DMS 273 (cell line): ENCODE measurements around the gene MTPN.
A peak's percentile ranks its signal among the peaks of the same experiment; 100 is the strongest.

ENCODE experiments used
- DNase-seq: peaks from one replicate; lab custom pipeline; 2025; ENCODE audit not compliant: unreplicated experiment; lab: John Stamatoyannopoulos, UW

The MTPN gene

DNA sequence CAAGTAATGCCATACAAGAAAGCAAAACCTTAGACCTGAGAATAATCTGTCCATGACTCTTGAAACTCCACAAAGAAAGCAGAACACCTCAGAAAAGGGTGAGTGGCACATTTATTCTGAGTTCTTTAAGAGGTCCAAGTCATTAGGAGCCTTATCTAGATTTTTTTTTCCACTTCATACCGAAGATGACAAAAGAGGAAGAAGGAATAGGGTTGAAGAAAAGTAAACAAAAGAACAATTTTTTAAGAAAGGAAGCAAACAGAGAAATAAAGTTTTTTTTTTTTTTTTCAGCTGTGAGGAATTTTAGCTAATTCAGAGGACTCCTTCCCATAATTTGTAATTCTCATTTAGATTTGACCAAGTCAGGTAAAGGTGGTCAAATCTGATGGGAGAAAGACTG lies 13.1 kb upstream of the MTPN start:
- DNase-seq = no peak

DNA sequence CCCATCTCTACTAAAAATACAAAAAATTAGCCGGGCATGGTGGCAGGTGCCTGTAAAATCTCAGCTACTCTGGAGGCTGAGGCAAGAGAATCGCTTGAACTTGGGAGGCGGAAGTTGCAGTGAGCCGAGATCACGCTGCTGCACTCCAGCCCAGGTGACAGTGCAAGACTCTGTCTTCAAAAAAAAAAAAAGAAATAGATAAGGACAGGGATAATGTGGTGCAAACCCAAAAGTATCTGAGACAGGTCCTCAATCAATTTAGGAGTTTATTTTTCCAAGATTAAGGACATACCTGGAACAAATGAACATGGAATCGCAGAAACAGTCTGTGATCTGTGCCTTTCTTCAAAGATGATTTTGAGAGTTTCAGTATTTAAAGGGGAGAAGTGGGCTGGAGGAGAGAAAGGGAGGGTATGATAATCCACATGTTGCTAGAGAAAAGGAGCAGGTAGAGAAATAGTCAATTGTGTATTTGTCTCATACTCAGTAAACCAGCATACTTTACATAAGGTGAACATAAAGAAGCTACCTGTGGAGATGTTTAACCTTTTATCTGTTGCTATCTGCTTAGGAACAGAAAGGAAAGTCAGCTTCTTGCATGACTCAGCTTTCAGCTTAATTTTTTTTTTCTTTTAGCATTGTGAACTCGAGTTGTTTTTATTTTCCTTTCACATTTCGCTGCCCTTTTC lies 4.9 kb upstream of the MTPN start:
- DNase-seq = no peak

DNA sequence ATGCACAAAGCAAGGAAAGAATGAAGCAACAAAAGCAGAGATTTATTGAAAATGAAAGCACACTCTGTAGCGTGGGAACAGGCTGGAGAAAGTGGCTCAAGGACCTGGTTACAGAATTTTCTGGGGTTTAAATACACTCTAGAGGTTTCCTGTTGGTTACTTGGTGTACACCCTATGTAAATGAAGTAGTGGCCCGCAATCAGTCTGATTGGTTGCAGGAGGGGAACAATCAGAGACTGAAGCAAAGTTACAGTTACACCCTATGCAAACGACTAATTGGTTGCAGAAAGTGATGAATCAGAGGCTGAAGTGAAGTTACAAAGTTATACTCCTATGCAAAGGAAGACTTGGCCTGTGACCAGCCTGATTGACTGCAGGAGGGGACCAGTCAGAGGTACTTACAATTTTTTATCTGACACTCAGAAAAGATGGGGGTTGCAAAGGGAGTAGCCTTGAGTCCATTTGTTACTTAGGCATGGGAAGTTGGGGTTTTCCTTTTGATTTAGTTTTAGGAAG lies 3.6 kb upstream of the MTPN start:
- no peak for DNase-seq

DNA sequence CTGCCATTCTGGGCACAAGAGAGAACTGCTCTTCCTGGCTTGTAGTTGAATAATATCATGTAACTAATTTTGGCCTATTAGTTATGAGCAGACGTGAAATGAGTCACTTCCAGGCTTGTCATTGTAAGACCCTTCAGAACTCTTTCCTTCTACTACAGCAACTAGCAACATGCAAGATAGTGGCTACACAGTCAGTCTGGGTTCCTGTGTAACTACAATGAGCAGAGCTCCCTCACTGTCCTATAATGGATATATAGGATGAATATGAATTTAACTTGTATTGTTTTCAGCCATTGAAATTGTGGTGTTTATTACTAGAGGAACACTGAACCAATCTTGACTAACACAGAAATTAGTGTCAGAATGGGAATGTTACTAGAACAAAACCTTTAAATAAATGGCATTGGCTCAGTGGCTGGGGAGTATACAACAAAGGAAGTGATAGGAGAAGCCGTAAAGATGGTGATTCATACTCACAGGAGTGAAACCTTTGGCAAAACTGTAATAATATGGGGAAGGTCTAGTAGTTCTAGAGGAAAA lies 2.9 kb upstream of the MTPN start:
- DNase-seq = no peak

DNA sequence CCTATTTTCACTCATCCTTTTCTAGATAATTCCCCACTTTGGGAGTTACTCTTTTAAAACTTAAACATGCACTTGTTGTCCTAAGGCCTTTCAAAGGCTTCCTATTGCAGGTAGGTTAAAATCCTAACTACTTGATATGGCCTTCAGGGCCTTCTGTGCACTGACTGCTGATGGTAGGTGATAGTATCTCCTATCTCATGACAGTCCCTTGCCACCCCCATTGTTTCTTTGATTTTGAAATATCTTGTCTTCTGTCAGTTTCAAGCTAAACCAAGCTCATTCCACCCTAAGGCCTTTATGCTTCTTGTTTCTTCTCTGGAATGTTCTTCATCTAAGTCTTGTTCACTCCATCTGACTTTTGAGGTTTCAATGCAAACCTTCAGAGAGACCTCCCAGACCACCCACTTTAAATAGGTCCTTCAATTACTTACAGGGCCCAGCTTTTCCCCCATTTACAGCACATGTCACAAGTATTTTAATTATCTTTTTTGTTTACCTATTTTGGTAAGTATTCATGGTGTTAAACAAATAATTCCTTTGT lies 2.4 kb upstream of the MTPN start:
- DNase-seq = no peak

DNA sequence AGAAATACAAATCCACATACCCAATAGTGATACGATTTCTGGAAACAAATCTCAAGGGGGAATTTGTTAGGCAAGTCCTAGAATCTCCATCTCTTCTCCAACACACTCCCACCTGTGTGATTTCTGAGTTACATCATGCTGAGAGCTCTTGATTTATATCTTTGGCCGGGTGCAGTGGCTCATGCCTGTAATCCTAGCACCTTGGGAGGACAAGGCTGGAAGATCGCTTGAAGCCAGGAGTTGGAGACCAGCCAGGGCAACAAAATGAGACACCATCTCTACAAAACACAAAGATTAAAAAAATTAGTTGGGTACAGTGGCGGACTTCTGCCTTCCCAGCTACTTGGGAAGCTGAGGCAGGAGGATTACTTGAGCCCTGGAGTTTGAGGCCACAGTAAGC lies 1.5 kb upstream of the MTPN start:
- no peak for DNase-seq

DNA sequence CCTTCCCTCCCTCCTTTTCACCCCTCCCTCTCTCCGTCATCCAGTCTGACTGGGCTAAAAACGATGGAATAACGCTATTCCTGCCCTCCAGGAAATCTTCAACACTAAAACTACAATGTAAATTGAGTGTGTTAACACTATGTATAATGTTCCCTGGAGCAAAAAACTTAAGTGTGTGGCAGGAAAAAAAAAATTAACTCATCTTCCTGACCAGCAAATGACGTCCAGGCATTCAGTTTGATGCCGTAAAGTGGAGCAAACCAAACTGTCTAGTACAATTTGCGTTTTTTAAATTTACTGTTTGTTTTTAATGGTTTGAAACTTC lies 545 bp upstream of the MTPN start:
- no peak for DNase-seq

DNA sequence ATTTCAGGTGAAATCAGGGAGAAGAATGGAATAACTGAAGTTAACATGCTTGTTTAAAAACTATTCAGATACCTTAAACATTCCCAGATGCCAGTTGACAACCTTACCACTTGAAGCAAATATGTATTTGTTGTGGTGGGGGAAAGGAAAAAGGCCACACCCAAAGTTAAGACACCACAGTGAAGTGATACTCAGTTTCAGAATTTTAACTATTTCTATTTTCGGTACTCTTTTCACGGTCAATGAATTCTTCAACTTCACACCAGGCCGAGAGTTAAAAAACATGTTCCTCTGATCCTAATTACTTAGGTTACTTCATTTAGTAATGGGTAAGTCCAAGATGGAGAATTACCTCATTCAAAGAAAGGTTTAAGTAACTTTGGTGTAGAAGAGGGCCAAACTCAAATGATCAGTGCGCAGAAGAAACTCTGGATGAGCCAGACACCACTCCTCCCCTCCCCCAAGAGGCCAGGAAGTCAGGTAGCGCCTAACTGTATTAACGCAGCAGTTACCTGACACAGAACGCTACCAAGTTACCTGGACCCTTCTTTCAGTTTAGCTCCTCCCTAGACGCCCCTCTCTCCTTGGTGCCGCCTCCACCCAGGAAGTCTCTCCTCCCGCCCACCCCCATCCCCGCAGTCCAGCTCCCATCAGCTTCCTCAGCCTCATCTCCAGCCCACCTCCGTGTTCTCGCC lies 700 bp downstream of the MTPN start:
- peak; percentile 71 for DNase-seq

DNA sequence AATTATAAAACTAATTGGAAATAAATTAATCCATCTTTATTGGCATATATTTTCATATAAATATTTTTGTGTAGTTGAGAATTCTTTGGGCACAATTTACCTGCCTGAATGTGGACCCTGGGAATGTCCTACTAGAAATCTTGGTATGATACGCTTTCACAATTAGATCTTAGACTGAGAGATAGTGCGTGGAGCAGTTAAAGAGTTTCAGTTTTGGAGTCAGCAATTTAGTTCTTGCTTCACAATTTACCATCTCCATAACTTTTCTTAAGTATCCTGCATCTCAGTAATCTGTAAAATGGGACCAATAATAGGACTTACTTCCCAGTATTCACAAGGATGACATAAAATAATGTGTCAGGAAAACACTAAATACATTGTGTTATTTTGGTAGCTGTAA lies 2.0 kb downstream of the MTPN start:
- no peak for DNase-seq

DNA sequence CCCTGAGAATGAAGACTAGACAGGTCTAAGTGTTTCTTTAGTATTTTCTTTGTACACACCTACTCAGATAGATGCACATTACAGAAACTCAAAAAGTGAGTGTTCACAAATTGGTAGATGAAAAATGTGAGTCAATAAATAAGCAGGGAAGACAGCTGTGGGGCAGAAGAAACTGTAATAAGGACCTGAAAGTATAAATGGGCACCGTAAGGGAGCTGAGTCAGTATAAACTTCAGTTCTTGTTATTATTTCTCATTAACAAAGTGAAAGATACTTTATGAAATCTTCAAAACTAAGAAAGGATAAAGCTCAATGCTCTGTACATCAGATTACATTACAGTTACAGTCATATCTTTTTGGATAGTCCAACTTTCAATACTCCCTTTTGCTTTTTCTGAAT lies 2.5 kb downstream of the MTPN start:
- DNase-seq = no peak

DNA sequence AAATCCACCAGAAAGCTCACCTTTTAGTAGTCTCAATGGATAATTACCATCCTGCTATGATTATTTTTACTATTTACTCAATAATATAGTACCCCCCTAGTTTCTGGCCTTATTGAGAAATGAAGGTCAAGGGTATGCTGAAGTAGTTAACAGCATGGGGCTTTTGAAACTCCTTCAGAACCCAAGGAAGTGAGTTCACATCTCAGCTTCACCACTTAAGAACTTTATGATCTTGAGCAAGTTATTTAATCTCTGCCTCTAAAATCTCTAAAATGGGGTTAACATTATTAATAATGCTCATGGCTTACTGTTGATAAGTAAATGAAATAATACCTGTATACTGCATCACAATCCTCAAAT lies 5.8 kb downstream of the MTPN start:
- DNase-seq = no peak

DNA sequence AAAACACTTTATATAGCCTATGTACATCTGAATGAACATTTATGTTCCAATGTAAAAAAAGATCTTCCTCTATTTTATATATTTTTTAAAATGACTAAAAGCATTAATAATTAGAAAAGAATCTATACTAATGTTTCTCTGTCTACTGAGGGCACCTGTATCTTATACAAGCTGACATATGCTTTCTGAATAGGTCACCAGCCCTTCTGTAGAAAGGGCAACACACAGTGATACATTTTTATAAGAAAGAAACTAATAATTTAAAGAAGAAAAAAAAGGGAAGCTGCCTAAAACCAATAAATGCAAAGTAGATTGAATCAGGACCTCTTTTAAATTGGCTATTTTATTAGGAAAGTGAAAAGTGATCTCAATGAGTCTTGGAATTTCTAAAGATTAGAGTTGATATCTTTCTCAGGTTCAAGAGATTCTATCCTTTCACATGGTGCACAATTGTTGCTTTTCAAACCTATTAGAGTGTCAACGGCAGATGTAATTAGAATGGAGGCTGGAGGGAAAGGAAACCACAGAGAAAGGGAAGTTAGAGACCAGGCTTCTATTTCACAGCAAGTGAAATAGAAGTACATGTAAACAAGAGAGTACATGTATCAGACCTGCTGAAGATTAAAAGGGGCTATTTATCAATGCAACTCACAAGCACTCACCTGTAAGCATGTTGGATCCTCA lies 6.3 kb downstream of the MTPN start:
- no peak for DNase-seq

DNA sequence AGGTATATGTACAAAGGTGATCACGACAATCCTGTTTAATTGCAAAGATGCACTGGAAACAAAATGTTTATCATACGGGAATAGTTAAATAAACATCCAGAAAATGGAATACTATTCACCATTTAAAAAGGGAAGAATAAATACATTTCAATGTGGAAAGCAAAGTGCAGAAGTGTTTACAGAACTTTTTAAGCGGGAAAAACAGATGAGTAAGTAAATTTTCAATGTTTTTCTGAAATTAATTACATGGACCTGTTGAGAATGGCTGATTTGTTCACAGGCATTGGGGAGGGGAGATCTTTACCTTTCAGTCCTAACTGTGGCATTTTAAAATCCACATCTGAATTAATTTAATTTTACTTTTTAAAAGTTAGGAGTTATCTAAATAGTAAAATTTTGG lies 7.1 kb downstream of the MTPN start:
- no peak for DNase-seq

DNA sequence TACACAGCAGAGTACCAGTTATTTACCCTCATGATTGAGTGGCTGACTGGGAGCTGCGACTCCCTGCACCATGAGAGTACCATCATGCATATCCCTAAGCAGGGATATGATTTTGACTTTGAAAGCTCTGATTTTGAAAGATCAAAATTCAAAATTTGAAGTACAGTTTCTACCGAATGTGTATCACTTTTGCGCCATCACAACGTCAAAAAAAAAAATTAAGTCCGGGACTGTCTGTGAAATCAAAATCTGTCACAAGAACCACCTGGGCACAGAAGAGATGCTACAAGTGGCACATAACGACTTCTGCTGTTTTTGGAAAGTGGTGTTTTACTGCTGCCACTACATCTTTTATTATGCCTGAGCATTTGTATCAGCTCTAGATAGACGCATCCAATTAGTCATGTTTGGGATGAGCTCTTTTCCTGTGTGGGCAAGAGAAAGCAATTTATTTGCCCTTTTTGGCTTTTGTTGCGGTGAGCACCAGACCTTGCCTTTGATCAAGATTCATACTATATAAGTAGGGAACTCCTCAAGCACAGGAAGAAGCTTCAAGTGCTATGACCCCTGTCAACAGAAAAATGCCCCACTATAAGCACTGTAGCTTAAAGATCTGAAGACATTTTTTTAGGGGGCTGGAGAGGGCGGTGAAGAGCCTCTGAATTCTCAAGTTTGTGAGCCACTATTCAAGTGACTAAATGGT lies 10.7 kb downstream of the MTPN start:
- no peak for DNase-seq

DNA sequence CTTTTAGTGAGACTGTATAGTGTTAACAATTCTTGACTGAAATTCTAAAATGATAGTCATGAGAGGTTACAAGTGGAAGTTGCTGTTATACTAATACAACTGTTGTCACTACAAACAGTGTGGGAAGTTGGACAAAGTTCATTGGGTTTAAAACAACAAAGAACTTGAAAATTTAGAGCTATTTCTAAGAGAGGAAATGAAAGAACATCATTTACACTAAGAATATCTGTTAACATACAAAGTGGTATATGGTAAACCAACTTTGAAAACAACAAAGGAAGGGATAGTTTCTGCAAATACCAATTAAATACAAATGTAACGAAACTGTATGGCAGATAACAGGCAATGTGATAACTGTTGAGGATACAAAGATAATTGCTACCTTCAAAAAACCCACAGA lies 11.6 kb downstream of the MTPN start:
- no peak for DNase-seq

DNA sequence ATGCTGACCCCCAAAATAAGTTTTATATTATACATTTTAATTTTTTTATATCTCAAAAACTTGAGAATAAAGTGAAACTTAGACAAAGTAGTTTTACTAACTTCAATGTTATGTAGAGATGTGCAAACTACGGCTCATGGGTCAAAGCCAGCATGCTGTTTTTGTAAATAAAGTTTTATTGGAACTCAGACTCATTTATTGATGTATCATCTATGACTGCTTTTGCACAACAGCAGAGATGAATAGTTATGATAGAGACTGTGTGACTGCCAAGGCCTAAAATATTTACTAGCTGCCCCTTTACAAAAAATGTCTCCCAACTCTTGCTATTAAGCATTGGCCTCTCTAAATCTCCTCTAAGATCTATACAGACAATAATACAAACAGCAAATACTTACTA lies 12.4 kb downstream of the MTPN start:
- no peak for DNase-seq

DNA sequence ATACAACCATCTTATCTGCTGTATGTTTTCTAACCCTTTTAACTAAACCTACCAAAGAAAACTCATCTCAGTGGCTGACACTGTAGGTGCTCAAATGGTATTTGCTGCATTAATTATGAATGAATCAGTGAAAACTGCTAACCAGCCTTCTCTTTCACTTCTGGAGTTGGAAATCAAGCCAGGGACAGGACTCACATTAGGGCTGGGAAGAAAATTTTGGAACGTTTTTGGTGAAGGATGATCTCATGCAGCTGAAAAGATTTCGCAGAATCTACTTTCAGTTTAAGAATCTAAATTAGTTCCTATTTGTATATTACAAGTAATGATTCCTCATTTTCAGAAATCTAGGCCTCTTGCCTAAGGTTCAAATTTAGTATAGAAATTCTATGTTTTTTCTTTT lies 12.9 kb downstream of the MTPN start:
- no peak for DNase-seq

DNA sequence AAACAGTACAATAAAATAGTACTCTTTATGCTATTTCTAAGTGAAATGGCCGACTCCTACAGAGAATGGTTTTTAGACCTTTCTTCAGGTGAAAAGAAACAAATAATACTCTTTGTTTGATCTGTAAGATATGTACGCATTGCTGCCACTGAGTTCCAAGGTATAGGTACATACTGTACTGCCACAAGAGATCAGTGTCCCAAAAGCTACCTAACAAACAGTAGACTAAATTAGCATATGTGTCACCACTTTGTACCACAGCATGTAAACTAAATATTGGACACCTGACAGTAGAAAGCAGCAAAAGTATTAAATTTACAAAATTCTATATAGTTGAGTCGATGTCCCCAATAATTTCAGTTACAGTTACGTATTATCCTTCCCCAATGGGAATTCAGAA lies 14.4 kb downstream of the MTPN start:
- DNase-seq = no peak

DNA sequence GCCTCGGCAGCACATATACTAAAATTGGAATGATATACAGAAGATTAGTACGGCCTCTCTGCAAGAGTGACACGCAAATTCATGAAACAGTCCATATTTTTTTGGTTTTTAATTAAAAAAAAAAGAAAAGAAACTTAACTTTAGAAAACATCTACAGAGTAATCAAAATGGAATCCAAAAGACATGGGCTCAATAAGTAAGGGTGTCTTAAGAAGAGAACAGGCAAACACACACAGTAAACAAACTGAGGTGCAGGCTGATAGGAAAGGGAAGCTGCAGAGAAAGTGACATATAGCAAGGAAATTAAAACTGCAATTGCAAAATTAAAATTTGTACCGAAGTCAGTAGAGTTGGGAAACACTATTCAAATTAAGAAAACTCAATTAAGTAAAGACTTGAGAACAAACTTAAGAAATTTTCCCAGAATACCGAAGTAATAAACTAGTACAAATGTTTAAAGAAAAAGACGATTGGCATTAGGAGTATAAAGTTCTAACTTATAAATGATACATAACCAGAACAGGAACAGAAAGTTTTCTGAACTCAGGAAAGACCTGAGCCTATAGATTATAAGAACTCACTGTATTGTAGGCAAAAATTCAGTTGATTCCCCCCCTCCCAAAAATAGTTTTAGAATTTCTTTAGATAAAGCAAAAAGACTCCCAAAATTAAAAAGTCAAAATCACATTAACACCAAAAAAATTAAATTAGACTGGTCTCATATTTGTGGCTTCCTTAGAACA lies 16.3 kb downstream of the MTPN start:
- no peak for DNase-seq

DNA sequence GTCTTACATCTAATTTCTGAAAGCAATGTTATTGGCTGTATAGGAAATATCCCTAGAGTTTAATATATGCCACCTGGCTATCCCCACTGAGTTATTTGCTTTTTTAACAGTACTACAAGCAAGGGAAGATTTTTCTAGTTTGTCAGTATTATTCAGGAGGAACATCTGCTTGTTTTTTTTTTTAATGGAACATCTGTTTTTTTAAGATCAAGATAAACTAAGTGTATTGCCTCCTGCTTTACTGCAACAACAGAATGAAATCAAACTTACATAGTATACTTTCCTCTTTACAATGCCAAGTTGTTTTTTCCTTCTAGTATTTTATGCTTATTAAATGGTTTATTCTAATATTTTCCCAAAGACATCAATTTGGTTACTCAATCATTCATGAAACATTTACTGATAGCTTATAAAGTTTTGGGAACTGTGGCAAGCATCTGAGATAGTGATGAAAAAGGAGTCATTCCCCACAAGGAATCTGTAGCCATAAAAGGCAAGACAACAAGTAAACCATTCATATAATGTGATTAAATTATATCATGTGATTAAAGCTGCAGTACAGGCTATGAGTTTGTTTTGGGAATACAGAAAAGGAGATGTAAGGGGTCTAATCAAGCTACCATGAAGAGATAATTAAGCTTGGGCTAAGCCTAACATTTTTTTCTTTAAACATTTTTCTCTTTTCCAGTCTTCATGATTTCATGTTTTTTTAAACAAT lies 17.4 kb downstream of the MTPN start:
- DNase-seq = no peak
